HG02884 (cell line): ENCODE data around the gene AGO3.
"Not testable (repeated sequence)": the region's sequence is repeated elsewhere in the genome, so short reads cannot be mapped to it uniquely, and the experiment has no call there.

ENCODE experiments used
- ATAC-seq: cut with Tn5 transposase; IDR thresholded peaks from one replicate; pipeline ENCODE4 v1.9.1; 2021; ENCODE audit warnings: mild to moderate bottlenecking, moderate library complexity; ENCODE audit not compliant: unreplicated experiment

AGO3 gene

DNA sequence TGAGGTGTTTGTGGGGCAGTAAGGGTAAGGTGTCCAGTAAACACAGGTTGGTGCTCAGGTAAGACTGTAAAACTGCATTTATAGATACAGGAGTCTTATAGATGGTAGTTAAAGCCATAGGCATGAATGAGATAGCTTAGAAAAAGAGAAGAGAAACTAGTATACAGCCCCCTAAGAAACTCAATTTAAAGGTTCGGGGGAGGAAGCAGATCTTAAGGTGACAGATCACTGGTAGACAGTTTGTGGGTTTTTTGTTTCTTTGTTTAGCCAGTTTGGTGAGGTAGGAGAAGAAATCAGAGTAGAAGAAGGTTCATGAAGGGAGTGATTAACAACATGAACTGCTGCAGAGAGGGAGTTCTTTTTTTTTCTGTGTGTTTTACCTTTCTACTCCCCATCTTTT, 6.1 kb upstream of the AGO3 start:
- no peak for ATAC-seq

DNA sequence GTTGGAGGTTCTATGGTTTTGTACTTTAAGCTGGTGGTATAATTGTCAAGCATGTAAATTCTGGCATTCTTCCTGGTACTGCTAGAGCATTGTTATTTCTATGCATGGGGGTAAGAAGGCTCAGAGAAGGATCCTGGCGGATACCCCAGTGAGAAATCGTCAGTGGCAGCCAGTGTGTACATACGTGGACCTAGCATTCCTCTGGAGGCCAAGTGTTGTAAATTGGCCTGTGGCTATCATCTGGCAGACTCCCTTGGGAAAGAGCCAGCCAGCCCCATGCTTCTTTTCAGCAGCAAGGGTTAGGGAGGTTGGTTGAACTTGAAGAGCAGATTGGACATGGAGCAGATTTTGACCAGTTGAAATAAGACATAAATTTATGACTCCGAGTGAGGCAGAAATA, 5.2 kb upstream of the AGO3 start:
- no peak for ATAC-seq

DNA sequence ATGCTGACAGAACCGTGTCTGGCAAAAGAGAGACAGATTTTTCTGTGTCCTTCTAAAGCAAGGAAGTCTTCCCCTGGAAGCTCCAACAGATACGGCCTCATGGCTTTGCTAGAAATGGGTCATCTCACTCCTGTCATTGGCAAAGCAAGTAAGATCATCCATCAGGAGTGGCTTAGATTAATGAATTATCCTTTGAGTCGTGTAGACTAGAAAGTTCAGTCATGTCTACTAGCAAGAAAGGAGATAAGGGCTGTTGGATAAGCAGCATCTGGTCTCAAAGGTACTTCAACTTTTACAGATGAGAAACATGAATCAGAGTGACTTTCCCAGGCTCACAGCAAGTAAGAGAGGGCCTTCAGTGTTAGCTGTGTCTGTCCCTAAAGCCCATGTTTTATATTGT, 3.4 kb upstream of the AGO3 start:
- no peak for ATAC-seq

DNA sequence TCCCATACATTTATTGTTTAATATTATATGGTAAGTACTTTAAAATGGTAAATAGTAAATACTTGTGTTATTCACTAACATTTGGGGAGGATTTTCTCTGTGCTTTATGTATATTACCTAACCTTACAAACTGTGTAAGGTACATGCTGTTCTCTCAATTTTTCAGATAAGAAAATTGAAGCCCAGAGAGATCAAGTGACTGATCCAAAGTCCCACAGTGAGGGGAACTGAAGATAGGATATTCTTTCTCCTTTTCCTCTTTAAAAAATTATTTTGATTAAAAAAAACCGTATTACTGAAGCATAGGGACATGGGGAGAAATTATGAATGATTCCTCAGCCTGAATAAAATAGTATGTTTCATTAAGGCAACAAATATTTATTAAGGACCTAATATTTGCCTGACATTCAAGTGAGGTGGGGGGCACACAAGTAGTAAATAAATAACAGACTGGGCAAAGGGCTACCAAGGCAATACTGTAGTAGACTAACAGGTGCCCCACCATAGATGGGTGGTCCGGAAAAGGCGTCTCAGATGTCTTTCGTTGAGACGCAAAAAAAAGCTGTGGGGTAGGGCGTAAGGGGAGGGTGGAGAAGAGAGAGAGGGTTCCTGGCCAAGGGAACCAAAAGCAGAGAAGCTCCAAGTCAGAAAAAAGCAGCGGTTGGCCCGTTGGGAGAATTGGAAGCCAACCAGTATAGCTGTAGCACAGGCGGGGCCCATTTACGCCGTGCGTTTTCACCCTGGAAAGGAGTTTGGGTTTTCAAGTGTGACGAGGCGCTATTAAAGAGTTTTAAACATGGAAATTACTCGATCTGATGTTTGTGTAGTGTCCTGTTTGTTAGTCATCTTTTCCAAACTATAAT, 944 bp upstream of the AGO3 start:
- no peak for ATAC-seq

DNA sequence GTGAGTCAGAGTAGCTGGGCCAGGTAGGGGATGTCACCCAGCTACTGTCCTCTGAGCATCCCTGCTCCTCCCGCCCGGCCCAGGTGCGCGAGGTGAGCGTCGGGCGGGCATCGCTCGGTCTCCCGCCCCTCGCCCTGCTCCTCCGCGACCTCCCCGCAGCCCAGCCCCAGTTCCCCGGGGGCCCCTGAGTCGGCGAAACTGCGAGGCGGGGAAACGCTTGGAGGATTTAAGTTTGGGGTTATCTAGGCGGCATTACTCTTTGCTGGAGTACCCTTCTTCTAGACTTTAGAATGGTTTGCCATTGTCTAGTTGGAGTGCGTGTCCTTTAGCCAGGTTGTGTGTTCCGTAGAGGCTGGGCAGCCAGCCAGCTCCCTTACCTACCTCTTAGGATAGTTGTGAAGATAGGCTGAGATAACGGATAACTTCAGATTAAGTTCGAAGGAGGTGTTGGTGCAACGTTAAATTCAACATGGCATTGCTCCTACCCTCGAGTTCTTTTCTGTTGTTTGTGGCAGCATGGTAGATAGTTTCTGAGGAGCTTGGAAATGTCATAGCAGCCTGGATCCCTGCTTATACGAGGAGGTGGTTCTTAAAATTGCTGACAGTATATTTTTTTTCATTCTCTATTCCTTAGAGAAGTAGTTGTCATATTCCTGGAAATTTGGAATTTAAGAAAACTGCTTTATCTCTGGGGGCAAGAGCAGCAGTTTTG, 697 bp downstream of the AGO3 start:
- ATAC-seq = no peak

DNA sequence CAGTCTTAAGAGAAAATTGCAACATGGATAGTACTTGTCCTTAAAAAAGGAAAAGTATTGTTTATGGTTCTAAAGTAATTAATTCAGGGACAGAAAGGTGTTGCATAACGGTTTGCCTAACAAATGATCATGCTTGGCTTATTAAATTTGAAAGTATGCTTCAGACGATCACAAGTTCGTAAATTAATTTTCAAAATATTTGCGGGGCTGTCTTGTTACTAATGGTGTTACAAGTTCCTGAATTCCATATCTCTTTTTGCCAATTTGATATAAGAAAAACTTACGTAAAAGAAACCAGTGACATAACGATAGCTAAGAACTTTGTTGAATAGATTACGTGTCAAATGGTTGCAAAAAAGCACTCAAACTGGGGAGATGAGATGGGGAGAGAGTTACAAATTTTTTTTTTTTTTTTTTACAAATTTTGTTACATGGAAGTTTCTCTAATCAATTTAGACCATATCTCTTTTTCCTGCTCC, 1.3 kb downstream of the AGO3 start:
- no peak for ATAC-seq

DNA sequence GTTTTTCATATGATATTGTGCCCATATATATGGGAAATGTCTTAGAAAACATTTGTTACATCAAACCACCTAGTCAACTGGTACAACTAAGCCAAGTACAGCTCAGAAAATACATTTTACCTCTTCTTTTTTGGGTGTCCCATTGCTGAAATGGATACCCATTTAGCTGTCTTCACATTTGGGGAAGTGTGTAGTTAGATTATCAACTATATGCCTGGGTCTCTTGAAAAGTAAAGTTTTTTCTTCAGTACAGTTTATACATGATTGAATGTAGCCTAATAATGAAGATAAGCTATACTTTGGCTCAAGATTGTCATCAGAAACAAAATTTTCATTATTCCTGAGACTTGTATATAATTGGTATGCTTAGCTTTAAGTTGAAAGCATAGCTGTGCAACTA, 2.0 kb downstream of the AGO3 start:
- ATAC-seq = no peak

DNA sequence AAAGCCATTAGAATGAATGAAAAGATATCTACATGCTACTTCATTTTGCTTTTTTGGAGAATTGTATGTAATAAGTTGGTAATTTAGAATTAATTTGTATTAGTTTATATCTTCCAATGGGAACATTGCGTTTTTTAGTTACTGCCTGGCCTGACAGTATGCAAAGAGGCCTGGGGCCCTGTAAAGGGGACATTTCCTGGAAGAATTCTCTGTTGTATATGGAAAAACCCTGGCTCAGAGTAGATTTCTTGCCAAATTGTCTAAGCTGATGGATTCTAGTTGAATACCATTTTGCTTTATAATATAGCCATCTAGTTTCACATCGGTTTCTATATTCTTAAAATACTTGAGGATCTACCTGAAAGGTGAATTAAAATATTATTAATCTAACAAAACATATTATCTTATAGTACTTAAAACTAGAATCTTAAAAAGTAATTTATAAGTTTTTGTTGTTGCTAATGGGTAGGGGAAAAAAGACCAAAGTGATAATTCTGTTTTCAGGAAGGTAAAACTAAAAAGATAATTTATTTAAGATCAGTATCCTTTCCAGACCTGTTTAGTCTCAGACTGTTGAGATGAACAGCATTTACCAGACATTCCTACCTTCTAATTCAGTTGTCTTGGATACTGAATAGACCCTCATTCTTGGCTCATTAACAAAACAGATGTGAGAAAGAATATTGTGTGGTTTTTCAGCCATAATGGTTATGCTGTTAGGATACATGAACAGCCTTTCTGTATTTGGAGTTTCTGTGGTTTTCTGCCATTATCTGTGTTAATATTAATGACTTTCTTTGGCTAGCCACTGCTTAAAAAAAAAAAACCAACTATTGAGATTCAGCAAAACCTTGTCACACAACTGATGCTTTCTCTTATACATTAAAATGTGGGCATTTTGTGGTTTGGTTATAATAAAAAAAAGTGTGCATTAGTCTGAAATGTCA, 4.8 kb downstream of the AGO3 start:
- ATAC-seq = no peak

DNA sequence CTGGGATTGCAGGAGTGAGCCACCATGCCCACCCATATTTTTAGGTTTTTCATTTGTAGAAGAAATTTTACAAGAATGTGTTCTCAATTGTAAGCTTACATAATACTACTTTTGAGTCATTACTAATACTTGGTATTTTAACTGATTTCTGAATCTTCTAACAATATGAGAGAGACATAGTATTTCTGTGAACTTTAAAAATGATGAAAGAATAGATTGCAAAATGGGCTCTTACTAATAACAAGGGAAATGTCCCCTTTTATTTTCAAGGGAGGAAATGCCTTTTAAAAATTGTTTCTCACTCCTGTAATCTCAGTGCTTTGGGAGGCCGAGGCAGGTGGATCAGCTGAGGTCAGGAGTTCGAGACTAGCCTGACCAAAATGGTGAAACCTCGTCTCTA, 5.9 kb downstream of the AGO3 start:
- ATAC-seq = no peak

DNA sequence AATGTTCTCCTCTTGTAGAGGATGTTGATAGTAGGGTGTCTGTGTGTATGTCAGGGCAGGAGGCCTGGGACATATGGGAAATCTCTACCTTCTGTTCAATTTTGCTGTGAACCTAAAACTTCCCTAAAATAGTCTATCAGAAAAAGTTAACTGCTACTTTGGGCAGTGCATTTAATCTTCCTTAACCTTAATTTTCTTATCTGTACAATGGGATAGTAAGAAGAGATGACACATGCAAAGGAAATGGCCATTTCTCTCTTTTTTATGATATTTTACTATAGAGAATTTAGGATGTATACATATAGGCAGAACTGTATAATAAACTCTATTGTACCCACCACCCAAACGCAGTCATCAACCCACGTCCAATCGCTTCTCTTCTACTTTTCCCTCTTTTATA, 8.6 kb downstream of the AGO3 start:
- ATAC-seq = no peak

DNA sequence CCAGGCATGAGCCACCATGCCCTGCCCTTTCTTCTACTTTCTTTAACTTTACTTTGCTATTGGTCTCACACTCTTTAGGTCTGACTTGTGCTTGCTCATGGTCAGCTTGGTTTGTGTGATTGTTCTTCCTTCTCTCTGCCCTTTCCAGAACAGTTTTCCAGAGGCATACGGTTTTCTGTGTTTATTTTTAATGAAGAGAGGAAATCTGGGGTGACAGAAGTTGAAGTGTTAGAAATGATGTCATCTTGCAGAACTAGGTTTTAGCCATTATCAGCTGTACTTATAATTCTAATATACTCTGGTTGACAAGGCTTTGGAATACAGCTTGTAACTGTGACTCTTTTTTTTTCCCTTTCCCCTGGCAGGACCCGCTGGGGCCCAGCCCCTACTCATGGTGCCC, 14.4 kb downstream of the AGO3 start:
- no peak for ATAC-seq

DNA sequence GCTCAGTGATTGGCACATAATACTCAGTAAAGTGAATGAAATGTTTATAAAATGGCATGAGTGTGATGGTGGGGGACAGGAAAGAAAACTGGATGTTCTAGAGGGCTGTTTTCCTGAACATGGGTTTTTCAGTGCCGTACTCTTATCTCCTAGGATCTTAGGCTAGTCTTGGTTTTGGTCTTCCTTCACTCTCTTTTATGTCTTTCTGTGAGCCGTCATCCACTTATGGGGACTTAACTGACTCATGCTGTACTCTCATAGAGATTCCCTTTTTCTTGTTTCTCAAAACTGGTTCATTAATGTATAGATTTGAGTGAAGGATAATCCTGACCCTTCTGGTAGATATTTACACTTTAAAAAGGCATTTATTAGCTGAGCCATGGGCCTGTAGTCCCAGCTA, 16.6 kb downstream of the AGO3 start:
- ATAC-seq = no peak

DNA sequence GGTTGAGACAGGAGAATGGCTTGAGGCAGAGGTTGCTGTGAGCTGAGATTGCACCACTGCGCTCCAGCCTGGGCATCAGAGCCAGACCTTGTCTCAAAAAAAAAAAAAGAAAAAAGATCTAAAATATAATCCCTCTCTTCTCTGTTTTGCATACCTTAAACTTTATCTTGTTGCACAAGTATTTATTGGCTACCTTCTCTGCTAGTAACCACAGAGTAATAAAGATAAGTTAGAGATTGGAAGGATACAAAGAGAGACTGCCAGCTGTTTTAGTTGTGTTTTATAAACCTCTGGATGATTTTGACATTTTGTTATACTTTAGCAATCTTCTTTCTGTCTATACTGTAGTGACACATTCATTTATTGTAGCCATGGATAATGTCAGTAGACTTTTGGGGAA, 27.7 kb downstream of the AGO3 start:
- ATAC-seq = no peak

DNA sequence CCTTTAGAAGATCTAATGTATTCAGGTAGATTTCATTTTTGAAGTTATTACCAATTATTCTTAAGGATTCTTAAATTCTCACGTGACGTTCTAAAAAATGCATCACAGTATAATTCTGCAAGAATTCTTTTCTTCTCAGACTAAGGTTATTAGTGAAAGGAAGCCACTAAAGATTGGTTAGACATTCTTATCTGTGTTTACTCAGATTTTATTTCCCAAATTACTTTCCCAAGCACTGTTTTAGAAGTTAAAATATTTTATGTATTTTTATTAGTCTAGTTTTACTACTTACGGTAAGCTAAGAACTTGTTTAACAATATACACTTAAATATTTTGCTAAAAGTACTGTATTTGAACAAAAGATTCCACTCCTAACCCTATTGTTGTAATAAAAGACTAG, 28.4 kb downstream of the AGO3 start:
- no peak for ATAC-seq

DNA sequence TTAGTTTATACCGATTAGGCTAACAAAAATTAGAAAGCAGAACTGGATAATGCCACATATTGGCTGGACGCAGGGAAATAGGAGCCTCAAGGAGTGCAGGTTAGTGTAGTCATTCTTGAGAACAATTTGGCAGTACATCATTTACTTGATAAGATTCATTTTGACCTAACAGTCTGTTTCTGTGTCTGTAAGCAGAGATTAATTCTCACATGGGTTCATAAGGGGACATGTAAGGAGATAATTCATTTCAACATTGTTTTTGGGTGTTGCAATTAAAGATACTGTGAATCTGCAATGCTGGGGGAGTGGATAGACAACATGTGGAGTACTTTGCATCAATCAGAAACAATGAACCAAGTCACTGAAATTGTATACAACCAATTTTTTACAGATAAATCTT, 32.0 kb downstream of the AGO3 start:
- ATAC-seq = no peak

DNA sequence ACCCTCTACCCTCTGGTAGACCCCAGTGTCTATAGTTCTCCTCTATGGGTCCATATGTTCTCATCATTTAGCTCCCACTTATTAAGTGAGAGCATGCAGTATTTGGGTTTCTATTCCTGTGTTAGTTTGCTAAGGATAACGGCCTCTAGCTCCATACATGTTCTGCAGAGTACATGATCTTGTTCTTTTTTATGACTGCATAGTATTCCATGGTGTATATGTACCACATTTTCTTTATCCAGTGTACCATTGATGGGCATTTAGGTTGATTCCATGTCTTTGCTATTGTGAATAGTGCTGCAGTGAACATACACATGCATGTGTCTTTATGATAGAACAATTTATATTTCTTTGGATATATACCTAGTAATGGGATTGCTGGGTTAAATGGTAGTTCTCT, 33.4 kb downstream of the AGO3 start:
- ATAC-seq = not testable (repeated sequence)

DNA sequence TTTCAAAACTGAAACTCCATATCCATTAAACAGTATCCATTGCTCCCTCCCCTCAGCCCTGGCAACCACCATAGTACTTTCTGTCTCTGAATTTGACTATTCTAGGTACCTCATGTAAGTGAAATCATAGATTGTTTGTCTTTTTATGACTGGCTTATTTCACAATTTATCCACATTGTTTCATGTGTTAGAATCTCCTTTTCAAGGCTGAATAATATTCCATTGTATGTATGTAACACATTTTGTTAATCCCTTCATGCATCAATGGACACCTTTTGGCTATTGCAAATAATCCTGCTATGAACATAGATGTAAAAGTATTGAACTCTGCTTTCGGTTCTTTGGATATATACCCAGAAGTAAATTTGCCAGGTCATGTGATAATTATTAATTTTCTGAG, 37.5 kb downstream of the AGO3 start:
- no peak for ATAC-seq

DNA sequence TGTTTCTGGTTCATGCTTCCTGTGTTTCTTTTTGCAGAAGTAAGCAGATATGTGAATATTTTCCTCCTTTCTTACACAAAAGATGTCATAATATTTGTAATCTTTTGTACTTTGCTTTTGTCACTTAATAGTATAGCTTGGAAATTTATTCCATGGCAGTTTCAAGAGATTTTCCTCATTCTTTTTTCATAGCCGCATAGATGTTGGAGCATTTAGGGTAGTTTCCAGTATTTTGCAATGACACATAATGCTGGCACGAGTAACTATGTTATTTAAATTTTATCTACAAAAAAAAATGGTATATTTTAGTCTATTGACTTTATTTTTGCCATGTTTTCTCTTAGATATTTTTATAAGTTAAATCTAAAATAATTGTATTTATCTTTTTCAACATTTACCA, 40.7 kb downstream of the AGO3 start:
- ATAC-seq = no peak

DNA sequence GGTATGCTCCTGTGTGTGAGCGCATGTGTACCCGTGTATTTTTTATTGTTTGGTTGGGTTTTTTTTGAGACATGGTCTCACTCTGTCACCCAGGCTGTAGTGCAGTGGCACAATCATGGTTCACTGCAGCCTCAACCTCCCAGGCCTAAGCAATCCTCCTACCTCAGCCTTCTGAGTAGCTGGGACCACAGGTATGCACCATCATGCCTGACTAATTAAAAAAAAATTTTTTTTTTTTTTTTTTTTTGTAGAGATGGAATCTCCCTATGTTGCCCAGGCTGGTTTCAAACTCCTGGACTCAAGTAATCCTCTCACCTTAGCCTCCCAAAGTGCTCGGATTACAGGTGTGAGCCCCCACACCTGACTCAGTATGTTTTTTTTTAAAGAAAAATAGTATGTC, 41.7 kb downstream of the AGO3 start:
- ATAC-seq = not testable (repeated sequence)

DNA sequence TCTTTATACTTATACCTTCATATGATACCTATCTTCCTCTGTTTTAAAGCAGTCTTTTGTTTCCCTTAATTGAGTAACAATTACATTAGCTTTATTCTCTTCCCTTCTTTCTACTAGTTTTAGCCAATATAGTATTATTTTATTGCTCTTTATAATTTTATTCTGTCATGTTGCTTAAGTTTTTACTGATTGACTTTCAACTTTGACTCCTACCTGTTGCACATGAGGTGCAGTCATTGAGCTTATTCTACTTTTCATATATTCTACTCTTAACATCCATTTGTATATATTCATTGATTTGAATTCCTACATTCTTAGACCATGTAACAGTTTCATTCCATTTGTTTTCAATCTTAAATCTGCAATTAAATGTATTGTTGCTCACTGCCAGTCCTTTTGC, 49.2 kb downstream of the AGO3 start:
- no peak for ATAC-seq

DNA sequence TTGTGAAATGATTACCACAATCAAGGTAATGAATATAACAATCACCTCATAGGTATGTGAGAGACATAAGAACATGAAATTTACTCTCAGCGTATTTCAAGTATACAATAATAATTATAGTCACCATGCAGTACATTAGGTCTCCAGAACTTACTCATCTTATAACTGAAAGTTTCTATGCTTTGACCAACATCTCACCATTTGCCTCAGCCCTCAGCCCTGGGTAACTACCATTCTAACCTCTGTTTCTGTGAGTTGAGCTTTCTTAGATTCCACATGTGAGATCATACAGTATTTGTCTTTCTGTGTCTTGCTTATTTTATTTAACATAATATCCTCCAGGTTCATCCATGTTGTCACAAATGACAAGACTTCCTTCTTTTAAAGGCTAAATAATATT, 57.3 kb downstream of the AGO3 start:
- ATAC-seq = no peak
